HEK293 (cell line): ENCODE data around the gene WDR48.

Experiments
- CTCF ChIA-PET: fragments of 350-600 bp; formaldehyde crosslinking; extraction: SDS; loops from one replicate; lab custom pipeline; 2021; ENCODE audit warnings: antibody characterized with exemption; lab: Yijun Ruan, JAX
- POLR2A ChIA-PET: fragments of 300-600 bp; formaldehyde crosslinking; extraction: SDS; loops from one replicate; lab custom pipeline; 2020; ENCODE audit warnings: antibody characterized with exemption, inconsistent platforms; lab: Yijun Ruan, JAX
- H3K27ac ChIP-seq: fragments of 200-500 bp; sonication (Bioruptor generic); 2 replicates; pipeline ENCODE4 v1.5.1; 2014; ENCODE audit warnings: low read depth, low read length, control low read depth, inconsistent platforms; ENCODE audit errors: extremely low read depth
- H3K36me3 ChIP-seq, 2 experiments: fragments of 200-500 bp in 1 of 2; sonication (Bioruptor generic) in 1 of 2; 1 replicate in 1 of 2; 2 replicates in 1 of 2; pipeline ENCODE4 v1.5.1; 2014 to 2017; ENCODE audit warnings: inconsistent platforms in 2 of 2, low read length in 2 of 2; ENCODE audit not compliant: control insufficient read depth in 2 of 2, insufficient read depth in 1 of 2
- H3K4me1 ChIP-seq: fragments of 200-500 bp; sonication (Bioruptor generic); 2 replicates; pipeline ENCODE4 v1.5.1; 2014; ENCODE audit warnings: mild to moderate bottlenecking, low read length, inconsistent platforms; ENCODE audit not compliant: control insufficient read depth, insufficient read depth
- H3K4me3 ChIP-seq: 2 replicates; pipeline ENCODE4 v1.5.1; 2011; ENCODE audit warnings: low read depth, mild to moderate bottlenecking, control low read depth, low read length, moderate library complexity
- H3K9me3 ChIP-seq: fragments of 200-500 bp; sonication (Bioruptor generic); 2 replicates; pipeline ENCODE4 v1.5.1; 2014; ENCODE audit warnings: low read depth, low read length, inconsistent platforms; ENCODE audit not compliant: control insufficient read depth, insufficient read depth
- GLIS2 ChIP-seq: fragments of 450-650 bp; formaldehyde crosslinking; IDR thresholded peaks from 2 replicates; pipeline ENCODE4 v1.5.1; 2016; ENCODE audit warnings: missing biosample characterization, missing genetic modification characterization
- HOXD13 ChIP-seq: sonication (generic); formaldehyde crosslinking; IDR thresholded peaks from 2 replicates; pipeline ENCODE4 v1.8.0; 2022; ENCODE audit warnings: missing genetic modification reagents, borderline replicate concordance
- KLF16 ChIP-seq: fragments of 450-650 bp; formaldehyde crosslinking; IDR thresholded peaks from 2 replicates; pipeline ENCODE4 v1.5.1; 2017; ENCODE audit warnings: missing biosample characterization, missing genetic modification characterization
- KLF8 ChIP-seq: fragments of 450-650 bp; formaldehyde crosslinking; IDR thresholded peaks from 2 replicates; pipeline ENCODE4 v1.5.1; 2016; ENCODE audit warnings: missing biosample characterization, missing genetic modification characterization
- PRDM2 ChIP-seq: fragments of 450-650 bp; formaldehyde crosslinking; IDR thresholded peaks from 2 replicates; pipeline ENCODE4 v1.5.1; 2016; ENCODE audit warnings: missing biosample characterization, missing genetic modification characterization, borderline replicate concordance
- PRDM4 ChIP-seq: fragments of 450-650 bp; formaldehyde crosslinking; IDR thresholded peaks from 2 replicates; pipeline ENCODE4 v1.5.1; 2017; ENCODE audit warnings: missing biosample characterization, missing genetic modification characterization
- SCRT1 ChIP-seq: fragments of 450-650 bp; formaldehyde crosslinking; IDR thresholded peaks from 2 replicates; pipeline ENCODE4 v1.5.1; 2016; ENCODE audit warnings: missing biosample characterization, missing genetic modification characterization, borderline replicate concordance
- SP2 ChIP-seq: fragments of 450-650 bp; formaldehyde crosslinking; IDR thresholded peaks from 2 replicates; pipeline ENCODE4 v1.5.1; 2016; ENCODE audit warnings: missing biosample characterization, missing genetic modification characterization
- ZBTB21 ChIP-seq: fragments of 450-650 bp; formaldehyde crosslinking; IDR thresholded peaks from 2 replicates; pipeline ENCODE4 v1.5.1; 2017; ENCODE audit warnings: missing biosample characterization, missing genetic modification characterization
- ZBTB44 ChIP-seq: fragments of 450-650 bp; IDR thresholded peaks from 2 replicates; pipeline ENCODE4 v1.5.1; 2018; ENCODE audit warnings: missing biosample characterization, mild to moderate bottlenecking, missing genetic modification characterization
- ZNF132 ChIP-seq: fragments of 450-650 bp; formaldehyde crosslinking; IDR thresholded peaks from 2 replicates; pipeline ENCODE4 v1.5.1; 2017; ENCODE audit warnings: missing biosample characterization, missing genetic modification characterization, borderline replicate concordance
- ZNF221 ChIP-seq: fragments of 450-650 bp; formaldehyde crosslinking; IDR thresholded peaks from 2 replicates; pipeline ENCODE4 v1.5.1; 2017; ENCODE audit warnings: missing biosample characterization, missing genetic modification characterization, borderline replicate concordance
- ZNF354C ChIP-seq: fragments of 450-650 bp; formaldehyde crosslinking; IDR thresholded peaks from 2 replicates; pipeline ENCODE4 v1.5.1; 2016; ENCODE audit warnings: missing biosample characterization, missing genetic modification characterization, low read depth, borderline replicate concordance
- ZNF394 ChIP-seq: fragments of 450-650 bp; formaldehyde crosslinking; IDR thresholded peaks from 2 replicates; pipeline ENCODE4 v1.5.1; 2016; ENCODE audit warnings: missing biosample characterization, missing genetic modification characterization, mild to moderate bottlenecking, moderate library complexity, borderline replicate concordance
- ZNF423 ChIP-seq: fragments of 450-650 bp; formaldehyde crosslinking; IDR thresholded peaks from 2 replicates; pipeline ENCODE4 v1.5.1; 2016; ENCODE audit warnings: missing biosample characterization, missing genetic modification characterization
- ZNF426 ChIP-seq: fragments of 450-650 bp; formaldehyde crosslinking; IDR thresholded peaks from 2 replicates; pipeline ENCODE4 v1.5.1; 2017; ENCODE audit warnings: missing biosample characterization, missing genetic modification characterization, mild to moderate bottlenecking, inconsistent platforms, moderate library complexity
- ZNF596 ChIP-seq: fragments of 450-650 bp; IDR thresholded peaks from 2 replicates; pipeline ENCODE4 v1.5.0; 2018; ENCODE audit warnings: missing biosample characterization, mild to moderate bottlenecking, missing genetic modification characterization, moderate library complexity
- ZNF645 ChIP-seq: fragments of 450-650 bp; formaldehyde crosslinking; IDR thresholded peaks from 2 replicates; pipeline ENCODE4; 2016; ENCODE audit warnings: missing biosample characterization, missing genetic modification characterization
- ZSCAN16 ChIP-seq: fragments of 450-650 bp; formaldehyde crosslinking; IDR thresholded peaks from 2 replicates; pipeline ENCODE4 v1.5.1; 2016; ENCODE audit warnings: missing biosample characterization, missing genetic modification characterization
- ZSCAN18 ChIP-seq: fragments of 450-650 bp; formaldehyde crosslinking; IDR thresholded peaks from 2 replicates; pipeline ENCODE4 v1.5.1; 2016; ENCODE audit warnings: missing biosample characterization, missing genetic modification characterization
- ZSCAN5A ChIP-seq: fragments of 450-650 bp; formaldehyde crosslinking; IDR thresholded peaks from 2 replicates; pipeline ENCODE4 v1.5.1; 2016; ENCODE audit warnings: missing biosample characterization, missing genetic modification characterization

Gene WDR48

GRCh38 chr3:39133822-39134221 is 82.0 kb downstream of the WDR48 start (continued):
- TF ChIP-seq PRDM2 (tag by site-specific recombination): no peak
- no peak for TF ChIP-seq KLF8 (tag by site-specific recombination)
- TF ChIP-seq ZNF596 (tag by site-specific recombination): no peak
- no peak for TF ChIP-seq ZNF354C
- TF ChIP-seq ZNF394: no peak
- no peak for TF ChIP-seq ZNF426 (tag by site-specific recombination)
- TF ChIP-seq PRDM4: no peak
- TF ChIP-seq ZBTB21 (tag by site-specific recombination): no peak
- TF ChIP-seq, all 188 proteins: peak for 0

- ChIA-PET POLR2A (no interaction called here), CTCF (interaction anchor here (0.6 to 2.0 kb wide), 4 partner anchors 9 to 154 kb away, joined by 3 to 6 read pairs (median 4); no protein-coding TSS in a partner anchor)
- Histone ChIP-seq H3K9me3 (no peaks in the 10 kb centered on the region), H3K27ac (no peak overlapping the region), H3K4me3 (no peak overlapping the region), H3K4me1 (no peaks in the 10 kb centered on the region), H3K36me3 (no peaks in the 10 kb centered on the region)
- TF ChIP-seq HOXD13 (CRISPR knock-in tag) (no peak), ZSCAN16 (tag by site-specific recombination) (no peak), ZNF645 (tag by site-specific recombination) (no peak), GLIS2 (tag by site-specific recombination) (no peak), ZNF132 (tag by site-specific recombination) (no peak), ZNF423 (tag by site-specific recombination) (no peak), SCRT1 (no peak), KLF16 (no peak), ZBTB44 (tag by site-specific recombination) (no peak), ZNF221 (no peak), SP2 (tag by site-specific recombination) (no peak), ZSCAN5A (tag by site-specific recombination) (no peak), ZSCAN18 (no peak)
Measured at GRCh38 chr3:39134305-39134704, 82.5 kb downstream of the WDR48 start.
